GM23338 (cell line): ENCODE measurements around the gene MC3R. TPM values are rescaled to one million over a fixed set of nuclear protein-coding genes. Genes with fewer than 3 reads are reported as not detected.

Experiments used
- ATAC-seq: fragments of 200-7000 bp; cut with Tn5 transposase; 3 replicates; pipeline ENCODE4 v1.9.1; 2020
- DNase-seq: peaks from one replicate; pipeline ENCODE4 v3.0.0-alpha.2; 2015; ENCODE audit warnings: low spot score
- H2AFZ ChIP-seq: fragments of 200-600 bp; sonication (generic); 2 replicates; pipeline ENCODE4 v1.8.0; 2016; ENCODE audit warnings: antibody characterized with exemption, mild to moderate bottlenecking, moderate library complexity
- H3F3A ChIP-seq: fragments of 200-600 bp; sonication (generic); replicated peaks from 2 replicates; pipeline ENCODE4 v1.8.0; 2017; ENCODE audit warnings: antibody characterized with exemption, mixed run types, low read depth
- H3K27ac ChIP-seq: fragments of 200-600 bp; sonication (generic); 2 replicates; pipeline ENCODE4 v1.6.1; 2016; ENCODE audit warnings: low read depth
- H3K27me3 ChIP-seq: fragments of 200-600 bp; sonication (generic); 2 replicates; pipeline ENCODE4 v1.8.0; 2016; ENCODE audit warnings: mild to moderate bottlenecking, mixed run types, moderate library complexity; ENCODE audit not compliant: insufficient read depth
- H3K36me3 ChIP-seq: fragments of 200-600 bp; sonication (generic); 2 replicates; pipeline ENCODE4 v1.8.0; 2016; ENCODE audit warnings: mild to moderate bottlenecking; ENCODE audit not compliant: insufficient read depth
- H3K4me1 ChIP-seq: fragments of 200-600 bp; sonication (generic); 2 replicates; pipeline ENCODE4 v1.8.0; 2016; ENCODE audit warnings: mild to moderate bottlenecking, moderate library complexity; ENCODE audit not compliant: insufficient read depth
- H3K4me2 ChIP-seq: fragments of 200-600 bp; sonication (generic); 2 replicates; pipeline ENCODE4 v1.7.1; 2017; ENCODE audit warnings: mixed run types
- H3K4me3 ChIP-seq: fragments of 200-600 bp; sonication (generic); 2 replicates; pipeline ENCODE4 v1.6.1; 2016; ENCODE audit warnings: mixed run types
- H3K79me2 ChIP-seq: fragments of 200-600 bp; sonication (generic); replicated peaks from 2 replicates; pipeline ENCODE4 v1.8.0; 2017; ENCODE audit warnings: mild to moderate bottlenecking; ENCODE audit not compliant: insufficient read depth
- H3K9me2 ChIP-seq: fragments of 200-600 bp; sonication (generic); 2 replicates; pipeline ENCODE4 v1.8.0; 2017; ENCODE audit not compliant: insufficient read depth
- H4K20me1 ChIP-seq: fragments of 200-600 bp; sonication (generic); replicated peaks from 2 replicates; pipeline ENCODE4 v1.8.0; 2017; ENCODE audit warnings: mild to moderate bottlenecking; ENCODE audit not compliant: insufficient read depth
- H3K27ac Mint-ChIP-seq: 2 replicates; pipeline ENCODE4 v1.8.0; 2020; ENCODE audit warnings: inconsistent platforms, mild to moderate bottlenecking, moderate library complexity, mixed read lengths
- H3K27me3 Mint-ChIP-seq: 3 replicates; pipeline ENCODE4 v1.8.0; 2022; ENCODE audit warnings: low read depth, mild to moderate bottlenecking, moderate library complexity, mixed read lengths, inconsistent platforms; ENCODE audit not compliant: insufficient read depth, poor library complexity
- H3K36me3 Mint-ChIP-seq: 3 replicates; pipeline ENCODE4 v1.8.0; 2021; ENCODE audit warnings: low read depth, mild to moderate bottlenecking, inconsistent platforms, moderate library complexity, mixed read lengths
- H3K4me1 Mint-ChIP-seq: 3 replicates; pipeline ENCODE4 v1.8.0; 2020; ENCODE audit warnings: mild to moderate bottlenecking, inconsistent platforms, mixed read lengths
- H3K4me3 Mint-ChIP-seq: 3 replicates; pipeline ENCODE4 v1.8.0; 2021; ENCODE audit warnings: moderate library complexity, mild to moderate bottlenecking, inconsistent platforms, mixed read lengths
- H3K9me3 Mint-ChIP-seq: 3 replicates; pipeline ENCODE4 v1.8.0; 2020; ENCODE audit warnings: moderate library complexity, mild to moderate bottlenecking, inconsistent platforms, mixed read lengths
- CREB1 ChIP-seq: fragments of 250-450 bp; sonication (Bioruptor Pico); IDR thresholded peaks from 2 replicates; pipeline ENCODE4 v1.5.0; 2020; ENCODE audit warnings: low read depth, mild to moderate bottlenecking, moderate library complexity
- CTCF ChIP-seq, 2 experiments: fragments of 200-600 bp in 1 of 2; sonication (generic) in 1 of 2; conservative IDR thresholded peaks; 2 replicates each; pipeline versions ENCODE4 v1.5.1 to v1.6.1; 2016 to 2017; ENCODE audit warnings: antibody characterized with exemption in 2 of 2, low read depth in 2 of 2, mild to moderate bottlenecking in 2 of 2, moderate library complexity in 1 of 2
- EZH2 ChIP-seq: fragments of 200-600 bp; sonication (generic); IDR thresholded peaks from one replicate; pipeline ENCODE4 v1.8.0; 2017; ENCODE audit warnings: antibody characterized with exemption, mild to moderate bottlenecking, low read depth; ENCODE audit not compliant: unreplicated experiment
- JUNB ChIP-seq: IDR thresholded peaks from one replicate; pipeline ENCODE4 v1.6.1; 2016; ENCODE audit warnings: antibody characterized with exemption; ENCODE audit not compliant: unreplicated experiment
- NANOG ChIP-seq: IDR thresholded peaks from 2 replicates; pipeline ENCODE4 v1.6.1; 2016; ENCODE audit warnings: antibody characterized with exemption, borderline replicate concordance
- POLR2AphosphoS5 ChIP-seq: IDR thresholded peaks from 2 replicates; pipeline ENCODE4 v1.6.1; 2016; ENCODE audit warnings: antibody characterized with exemption, low read depth
- REST ChIP-seq: IDR thresholded peaks from one replicate; pipeline ENCODE4 v1.6.1; 2018; ENCODE audit warnings: antibody characterized with exemption; ENCODE audit not compliant: unreplicated experiment
- STAT1 ChIP-seq: IDR thresholded peaks from one replicate; pipeline ENCODE4 v1.6.1; 2016; ENCODE audit warnings: antibody characterized with exemption; ENCODE audit not compliant: unreplicated experiment
- ZNF114 ChIP-seq: fragments of 250-450 bp; sonication (Bioruptor Pico); IDR thresholded peaks from 2 replicates; pipeline ENCODE4 v1.5.0; 2020; ENCODE audit warnings: mild to moderate bottlenecking, moderate library complexity
- ZNF331 ChIP-seq: fragments of 250-450 bp; sonication (Bioruptor Pico); IDR thresholded peaks from 2 replicates; pipeline ENCODE4 v1.5.0; 2020; ENCODE audit warnings: low read depth, mild to moderate bottlenecking, moderate library complexity
- polyA plus RNA-seq: library from polyadenylated mRNA; unstranded; fragments of >200 nt; fragmentation: Nextera tagmentation; extraction: Ambion mirVana; gene quantifications from 2 replicates; pipeline ENCODE4 v1.2.1, GENCODE V29; 2016
- total RNA-seq: library from RNA; depleted of rRNA; stranded (reverse); fragments of >200 nt; shearing (Covaris generic); gene quantifications from 2 replicates; pipeline ENCODE4 v1.2.3, GENCODE V29; 2014
- TF ChIP-seq, protein P1 (sequence below): IDR thresholded peaks from 2 replicates; pipeline ENCODE4 v1.6.1; 2016; ENCODE audit warnings: antibody characterized with exemption

The MC3R gene
- total and polyA plus RNA-seq, 2 experiments from 2014 or later, result not detected

DNA sequence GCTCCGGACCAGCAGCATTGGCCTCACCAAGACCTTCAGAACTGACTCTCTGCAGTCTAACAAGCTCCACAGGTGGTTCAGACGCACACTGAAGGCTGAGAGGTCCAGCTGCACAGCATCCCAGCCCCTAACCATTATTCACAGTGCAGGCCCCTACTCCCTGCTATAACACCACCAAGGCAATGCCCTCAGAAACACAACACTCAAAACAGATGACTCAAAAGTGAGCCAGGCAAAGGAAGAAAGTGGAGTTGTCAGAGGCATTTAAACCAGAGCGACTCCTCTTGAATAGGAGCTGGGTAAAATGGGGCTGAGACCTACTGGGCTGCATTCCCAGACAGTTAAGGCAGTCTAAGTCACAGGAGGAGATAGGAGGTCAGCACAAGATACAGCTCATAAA, 20.5 kb upstream of the MC3R start:
- H3K36me3 ChIP-seq, result peaks cover 11% of the 10 kb centered on the region
- H3K4me1 Mint-ChIP-seq, result no peaks in the 10 kb centered on the region
- no peak overlapping the region for H3K27ac ChIP-seq
- DNase-seq (no peak), ATAC-seq (no peak)
- H3K4me3 ChIP-seq, result no peak overlapping the region
- H3K9me2 ChIP-seq, result no peaks in the 10 kb centered on the region
- H3K36me3 Mint-ChIP-seq, result peaks cover 39% of the 10 kb centered on the region
- TF ChIP-seq EZH2 (no peak), CTCF (conservative IDR thresholded peaks at IDR 0.05; ENCODE audit: low read depth in 2 of 2) (no peak), ZNF114 (no peak), POLR2AphosphoS5 (no peak), NANOG (no peak)
- no peaks in the 10 kb centered on the region for H3F3A ChIP-seq
- H3K4me3 Mint-ChIP-seq, result no peak overlapping the region
- no peak overlapping the region for H2AFZ ChIP-seq
- H4K20me1 ChIP-seq, result no peaks in the 10 kb centered on the region
- H3K4me2 ChIP-seq, result no peak overlapping the region
- H3K27me3 ChIP-seq, result no peaks in the 10 kb centered on the region
- H3K4me1 ChIP-seq, result no peaks in the 10 kb centered on the region
- peaks cover 95% of the 10 kb centered on the region for H3K9me3 Mint-ChIP-seq
- H3K79me2 ChIP-seq, result no peaks in the 10 kb centered on the region
- H3K27ac Mint-ChIP-seq, result no peak overlapping the region
- peaks cover 2% of the 10 kb centered on the region for H3K27me3 Mint-ChIP-seq

DNA sequence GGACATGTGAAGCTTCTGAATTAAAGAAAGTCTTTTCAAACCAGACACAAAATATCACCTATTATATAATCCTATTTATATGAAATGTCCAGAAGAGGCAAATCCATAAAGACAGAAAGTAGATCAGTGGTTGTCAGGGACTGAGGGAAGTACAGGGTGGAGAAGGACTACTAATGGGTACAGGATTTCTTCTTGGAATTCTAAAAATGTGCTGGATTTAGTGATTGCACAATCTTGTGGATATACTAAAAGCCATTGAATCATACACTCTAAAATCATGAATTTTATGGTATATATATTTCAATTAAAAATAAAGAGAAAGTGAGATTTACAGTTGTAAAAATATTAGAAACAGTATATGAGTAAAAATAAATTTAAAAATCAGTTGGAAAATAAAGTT, 18.7 kb upstream of the MC3R start:
- ATAC-seq (no peak), DNase-seq (no peak)
- TF ChIP-seq ZNF331, result no peak
- TF ChIP-seq STAT1, result no peak
- no peak for TF ChIP-seq JUNB
- TF ChIP-seq, protein P1, sequence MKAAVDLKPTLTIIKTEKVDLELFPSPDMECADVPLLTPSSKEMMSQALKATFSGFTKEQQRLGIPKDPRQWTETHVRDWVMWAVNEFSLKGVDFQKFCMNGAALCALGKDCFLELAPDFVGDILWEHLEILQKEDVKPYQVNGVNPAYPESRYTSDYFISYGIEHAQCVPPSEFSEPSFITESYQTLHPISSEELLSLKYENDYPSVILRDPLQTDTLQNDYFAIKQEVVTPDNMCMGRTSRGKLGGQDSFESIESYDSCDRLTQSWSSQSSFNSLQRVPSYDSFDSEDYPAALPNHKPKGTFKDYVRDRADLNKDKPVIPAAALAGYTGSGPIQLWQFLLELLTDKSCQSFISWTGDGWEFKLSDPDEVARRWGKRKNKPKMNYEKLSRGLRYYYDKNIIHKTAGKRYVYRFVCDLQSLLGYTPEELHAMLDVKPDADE, result no peak
- no peak for TF ChIP-seq REST
- no peak for TF ChIP-seq POLR2AphosphoS5
- no peak for TF ChIP-seq CREB1 (CRISPR knock-in tag)
- no peak for TF ChIP-seq ZNF114
- Mint-ChIP-seq H3K9me3 (peaks cover 93% of the 10 kb centered on the region), H3K4me3 (no peak overlapping the region), H3K4me1 (no peaks in the 10 kb centered on the region), H3K27ac (no peak overlapping the region), H3K36me3 (peaks cover 51% of the 10 kb centered on the region), H3K27me3 (peaks cover 2% of the 10 kb centered on the region)
- H3K27me3 ChIP-seq, result no peaks in the 10 kb centered on the region
- no peak overlapping the region for H3K27ac ChIP-seq
- peaks cover 11% of the 10 kb centered on the region for H3K36me3 ChIP-seq
- no peaks in the 10 kb centered on the region for H3K4me1 ChIP-seq
- no peak overlapping the region for H3K4me3 ChIP-seq
- no peaks in the 10 kb centered on the region for H3F3A ChIP-seq
- no peaks in the 10 kb centered on the region for H3K79me2 ChIP-seq
- no peak overlapping the region for H2AFZ ChIP-seq
- H3K4me2 ChIP-seq, result no peak overlapping the region
- no peaks in the 10 kb centered on the region for H4K20me1 ChIP-seq
- no peaks in the 10 kb centered on the region for H3K9me2 ChIP-seq
